Natural killer cell (primary cell): ENCODE results near the gene HGS. TPM values are rescaled to one million over a fixed set of nuclear protein-coding genes. Genes with fewer than 3 reads are reported as not detected.
A peak's percentile ranks its signal among the peaks of the same experiment; 100 is the strongest.

Experiments
- ATAC-seq, 3 donors: fragments of 150-1000 bp in 2 of 3; fragments of 200-7000 bp in 1 of 3; cut with Tn5 transposase; 1 replicate in 1 of 3; 2 replicates in 2 of 3; pipeline ENCODE4 v1.10.0; 2021; ENCODE audit warnings: mild to moderate bottlenecking in 2 of 3, moderate library complexity in 2 of 3
- DNase-seq, 2 donors: peaks; one replicate each; pipeline versions ENCODE4 v3.0.0 to v3.0.0-alpha.2; 2013 to 2021; ENCODE audit warnings: mixed read lengths in 1 of 2
- H3K27ac ChIP-seq: one replicate; pipeline ENCODE4 v1.5.1; 2013; ENCODE audit warnings: mild to moderate bottlenecking, low read length
- H3K27me3 ChIP-seq: one replicate; pipeline ENCODE4 v1.6.1; 2013; ENCODE audit warnings: low read length; ENCODE audit not compliant: control insufficient read depth, insufficient read depth
- H3K36me3 ChIP-seq: one replicate; pipeline ENCODE4 v1.6.1; 2013; ENCODE audit warnings: low read length; ENCODE audit not compliant: control insufficient read depth, insufficient read depth
- H3K4me1 ChIP-seq: one replicate; pipeline ENCODE4 v1.6.1; 2013; ENCODE audit warnings: low read length; ENCODE audit not compliant: control insufficient read depth, insufficient read depth
- H3K4me3 ChIP-seq: one replicate; pipeline ENCODE4 v1.5.1; 2013; ENCODE audit warnings: low read length
- H3K9me3 ChIP-seq: one replicate; pipeline ENCODE4 v1.6.1; 2013; ENCODE audit warnings: low read length; ENCODE audit not compliant: control insufficient read depth, insufficient read depth
- H3K27ac Mint-ChIP-seq, 2 donors: one replicate each; pipeline ENCODE4 v1.8.0; 2022; ENCODE audit warnings: mild to moderate bottlenecking in 2 of 2, mixed read lengths in 2 of 2, moderate library complexity in 1 of 2
- H3K27me3 Mint-ChIP-seq, 2 donors: one replicate each; pipeline ENCODE4 v1.8.0; 2022; ENCODE audit warnings: low read depth in 2 of 2, mixed read lengths in 2 of 2
- H3K36me3 Mint-ChIP-seq: one replicate; pipeline ENCODE4 v1.8.0; 2022; ENCODE audit warnings: mixed read lengths
- H3K4me1 Mint-ChIP-seq, 2 donors: one replicate each; pipeline ENCODE4 v1.8.0; 2022; ENCODE audit warnings: mixed read lengths in 2 of 2
- H3K4me3 Mint-ChIP-seq: one replicate; pipeline ENCODE4 v1.8.0; 2022; ENCODE audit warnings: mild to moderate bottlenecking, moderate library complexity, mixed read lengths
- H3K9me3 Mint-ChIP-seq, 2 donors: one replicate each; pipeline ENCODE4 v1.8.0; 2022; ENCODE audit warnings: mixed read lengths in 2 of 2
- WGBS: methylation state at CpG from one replicate; pipeline ENCODE4 v1.1.7; 2013; ENCODE audit warnings: missing lambda C conversion rate; ENCODE audit not compliant: insufficient coverage; 5-methylcytosine and 5-hydroxymethylcytosine counted together
- intact Hi-C: fragments of 100-400 bp; cut with micrococcal nuclease; formaldehyde crosslinking; loops from one replicate; pipeline ENCODE4 v1.14.2; 2022
- total RNA-seq, 4 donors: library from RNA; stranded (reverse); fragments of 120-200 nt in 1 of 4; gene quantifications; one replicate each; pipeline versions ENCODE4 v1.2.3 to v1.2.4, GENCODE V29; 2013 to 2022
- TF ChIP-seq, protein P1 (sequence below): fragments of 200-600 bp; IDR thresholded peaks from one replicate; pipeline ENCODE4 v1.8.0; 2022; ENCODE audit warnings: antibody characterized with exemption

The HGS gene
- total RNA-seq, 3 donors from 2014 or later (not counting 1 experiment from before 2014, with no cell fraction given): 179 to 186 (median 181) TPM

GRCh38 chr17:81656835-81657234, 27.0 kb upstream of the HGS start:
- Histone ChIP-seq H3K9me3 (no peaks in the 10 kb centered on the region), H3K27ac (no peak overlapping the region), H3K27me3 (no peaks in the 10 kb centered on the region), H3K4me3 (no peak overlapping the region), H3K36me3 (no peaks in the 10 kb centered on the region), H3K4me1 (peaks cover 17% of the 10 kb centered on the region)
- TF ChIP-seq, protein P1, sequence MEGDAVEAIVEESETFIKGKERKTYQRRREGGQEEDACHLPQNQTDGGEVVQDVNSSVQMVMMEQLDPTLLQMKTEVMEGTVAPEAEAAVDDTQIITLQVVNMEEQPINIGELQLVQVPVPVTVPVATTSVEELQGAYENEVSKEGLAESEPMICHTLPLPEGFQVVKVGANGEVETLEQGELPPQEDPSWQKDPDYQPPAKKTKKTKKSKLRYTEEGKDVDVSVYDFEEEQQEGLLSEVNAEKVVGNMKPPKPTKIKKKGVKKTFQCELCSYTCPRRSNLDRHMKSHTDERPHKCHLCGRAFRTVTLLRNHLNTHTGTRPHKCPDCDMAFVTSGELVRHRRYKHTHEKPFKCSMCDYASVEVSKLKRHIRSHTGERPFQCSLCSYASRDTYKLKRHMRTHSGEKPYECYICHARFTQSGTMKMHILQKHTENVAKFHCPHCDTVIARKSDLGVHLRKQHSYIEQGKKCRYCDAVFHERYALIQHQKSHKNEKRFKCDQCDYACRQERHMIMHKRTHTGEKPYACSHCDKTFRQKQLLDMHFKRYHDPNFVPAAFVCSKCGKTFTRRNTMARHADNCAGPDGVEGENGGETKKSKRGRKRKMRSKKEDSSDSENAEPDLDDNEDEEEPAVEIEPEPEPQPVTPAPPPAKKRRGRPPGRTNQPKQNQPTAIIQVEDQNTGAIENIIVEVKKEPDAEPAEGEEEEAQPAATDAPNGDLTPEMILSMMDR: no peak
- no peaks in the 10 kb centered on the region for H3K36me3 Mint-ChIP-seq
- WGBS: 55% methylated on average over 4 of the region's 4 CpGs
- no peak overlapping the region for H3K4me3 Mint-ChIP-seq
- H3K4me1 Mint-ChIP-seq: peaks cover 11 to 17% of the 10 kb centered on the region in 2 donors
- no peak overlapping the region for H3K27ac Mint-ChIP-seq
- no peaks in the 10 kb centered on the region for H3K9me3 Mint-ChIP-seq
- H3K27me3 Mint-ChIP-seq: no peaks in the 10 kb centered on the region
- ATAC-seq (no peak), DNase-seq (no peak)
- intact Hi-C loops: no loop called here

DNA sequence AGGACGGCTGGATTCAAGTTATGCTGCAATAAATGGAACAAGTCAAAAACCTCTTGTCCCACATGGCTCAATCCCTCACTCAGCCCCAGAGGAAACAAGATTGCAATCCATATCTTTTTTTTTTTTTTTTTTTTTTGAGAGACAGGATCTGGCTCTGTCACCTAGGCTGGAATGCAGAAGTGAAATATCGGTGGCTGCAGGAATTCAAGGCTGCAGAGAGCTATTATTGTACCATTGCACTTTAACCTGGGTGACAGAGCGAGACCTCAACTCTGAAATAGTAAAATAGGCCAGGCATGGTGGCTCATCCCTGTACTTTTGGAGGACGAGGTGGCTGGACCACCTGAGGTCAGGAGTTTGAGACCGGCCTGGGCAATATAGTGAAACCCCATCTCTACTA, 24.8 kb upstream of the HGS start:
- 76% methylated on average over 5 of the region's 5 CpGs for WGBS
- Mint-ChIP-seq H3K36me3 (no peaks in the 10 kb centered on the region), H3K27me3 (no peaks in the 10 kb centered on the region), H3K27ac (no peak overlapping the region), H3K4me1 (peaks cover 0 to 3% of the 10 kb centered on the region in 2 donors), H3K4me3 (no peak overlapping the region), H3K9me3 (no peaks in the 10 kb centered on the region)
- no peak for ATAC-seq
- H3K4me3 ChIP-seq: no peak overlapping the region
- no peaks in the 10 kb centered on the region for H3K27me3 ChIP-seq
- peaks cover under 1% of the 10 kb centered on the region for H3K36me3 ChIP-seq
- peaks cover 13% of the 10 kb centered on the region for H3K4me1 ChIP-seq
- DNase-seq: no peak
- no peak overlapping the region for H3K27ac ChIP-seq
- TF ChIP-seq, protein P1: no peak
- no peaks in the 10 kb centered on the region for H3K9me3 ChIP-seq
- intact Hi-C loops: no loop called here

GRCh38 chr17:81660441-81660840, 23.4 kb upstream of the HGS start:
- intact Hi-C loops: no loop called here
- peaks cover 20% of the 10 kb centered on the region for H3K4me1 ChIP-seq
- H3K36me3 ChIP-seq: peaks cover 2% of the 10 kb centered on the region
- no peak overlapping the region for H3K4me3 ChIP-seq
- no peak overlapping the region for H3K4me3 Mint-ChIP-seq
- ATAC-seq (no peak), DNase-seq (no peak)
- H3K27ac Mint-ChIP-seq: no peak overlapping the region
- H3K27me3 Mint-ChIP-seq: no peaks in the 10 kb centered on the region
- no peaks in the 10 kb centered on the region for H3K36me3 Mint-ChIP-seq
- no peaks in the 10 kb centered on the region for H3K9me3 ChIP-seq
- peaks cover 0 to under 1% of the 10 kb centered on the region in 2 donors for H3K4me1 Mint-ChIP-seq
- H3K9me3 Mint-ChIP-seq: no peaks in the 10 kb centered on the region
- 96% methylated on average over 9 of the region's 9 CpGs for WGBS
- H3K27me3 ChIP-seq: no peaks in the 10 kb centered on the region
- TF ChIP-seq, protein P1: no peak
- H3K27ac ChIP-seq: no peak overlapping the region

DNA sequence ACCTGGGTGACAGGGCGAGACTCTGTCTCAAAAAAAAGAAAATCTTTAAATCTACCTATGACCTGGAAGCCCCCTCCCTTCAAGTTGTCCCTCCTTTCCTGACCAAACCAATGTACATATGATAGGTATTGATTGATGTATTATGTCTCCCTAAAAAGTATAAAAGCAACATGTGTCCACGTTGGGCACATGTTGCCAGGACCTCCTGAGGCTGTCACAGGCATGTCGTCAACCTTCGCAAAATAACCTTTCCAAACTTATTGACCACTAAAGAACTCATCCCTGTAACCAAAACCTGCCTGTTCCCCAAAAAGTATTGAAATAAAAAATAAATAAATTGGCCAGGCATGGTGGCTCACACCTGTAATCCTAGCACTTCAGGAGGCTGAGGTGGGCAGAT, 21.8 kb upstream of the HGS start:
- no peaks in the 10 kb centered on the region for H3K9me3 Mint-ChIP-seq
- H3K36me3 Mint-ChIP-seq: no peaks in the 10 kb centered on the region
- Histone ChIP-seq H3K9me3 (no peaks in the 10 kb centered on the region), H3K36me3 (peaks cover 2% of the 10 kb centered on the region), H3K27ac (no peak overlapping the region), H3K4me3 (no peak overlapping the region), H3K27me3 (no peaks in the 10 kb centered on the region), H3K4me1 (peaks cover 29% of the 10 kb centered on the region)
- no peak overlapping the region for H3K4me3 Mint-ChIP-seq
- H3K27me3 Mint-ChIP-seq: no peaks in the 10 kb centered on the region
- DNase-seq (no peak), ATAC-seq (no peak)
- peak overlapping the region in 1 of 2 donors; percentile 58 for H3K27ac Mint-ChIP-seq
- H3K4me1 Mint-ChIP-seq: peaks cover 11 to 14% of the 10 kb centered on the region in 2 donors
- intact Hi-C loops: no loop called here
- WGBS: 94% methylated on average over 4 of the region's 4 CpGs
- TF ChIP-seq, protein P1: no peak
